ENCODE measurements around the gene SCARF2.

DNA sequence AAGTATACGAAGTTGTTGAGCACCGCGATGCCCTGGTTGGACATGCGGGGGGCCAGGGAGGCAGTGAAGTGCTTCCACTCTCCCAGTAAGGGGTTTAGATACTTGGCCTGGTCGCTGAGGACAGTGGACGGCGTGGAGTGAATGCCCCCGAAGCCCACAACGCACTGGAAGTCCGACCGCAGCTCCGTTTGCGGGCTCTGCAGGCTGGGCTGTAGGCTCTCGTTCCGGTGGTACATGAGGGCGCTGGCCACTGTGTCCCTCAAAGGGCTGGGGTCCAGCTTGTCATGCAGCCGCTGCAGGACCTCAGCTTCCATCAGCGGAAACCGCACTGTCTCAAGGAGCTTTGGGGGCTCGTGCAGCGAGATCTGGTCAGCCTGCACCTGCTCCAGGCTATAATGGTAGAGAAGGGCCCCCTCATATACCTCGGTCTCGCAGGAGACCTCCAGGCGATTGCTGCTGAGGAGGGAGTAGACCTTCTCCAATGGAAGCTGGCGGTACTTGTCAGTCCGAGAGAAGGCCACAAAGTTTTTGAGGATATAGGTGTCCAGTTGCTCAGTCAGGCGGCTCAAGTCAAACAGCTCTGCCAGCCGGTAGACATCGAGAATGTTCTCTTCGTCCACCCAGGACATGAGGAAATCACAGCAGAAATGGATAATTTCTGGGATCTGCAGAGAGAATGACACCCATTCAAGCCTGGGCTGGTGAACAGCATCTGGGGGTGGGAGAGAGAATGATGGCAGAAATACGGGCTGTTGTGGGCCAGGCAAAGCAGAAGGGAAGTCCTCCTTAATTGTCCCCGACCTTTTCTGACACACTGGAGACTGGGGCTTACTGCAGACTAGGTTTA is 27.5 kb upstream of the SCARF2 start:
- TF ChIP-seq, protein P1, sequence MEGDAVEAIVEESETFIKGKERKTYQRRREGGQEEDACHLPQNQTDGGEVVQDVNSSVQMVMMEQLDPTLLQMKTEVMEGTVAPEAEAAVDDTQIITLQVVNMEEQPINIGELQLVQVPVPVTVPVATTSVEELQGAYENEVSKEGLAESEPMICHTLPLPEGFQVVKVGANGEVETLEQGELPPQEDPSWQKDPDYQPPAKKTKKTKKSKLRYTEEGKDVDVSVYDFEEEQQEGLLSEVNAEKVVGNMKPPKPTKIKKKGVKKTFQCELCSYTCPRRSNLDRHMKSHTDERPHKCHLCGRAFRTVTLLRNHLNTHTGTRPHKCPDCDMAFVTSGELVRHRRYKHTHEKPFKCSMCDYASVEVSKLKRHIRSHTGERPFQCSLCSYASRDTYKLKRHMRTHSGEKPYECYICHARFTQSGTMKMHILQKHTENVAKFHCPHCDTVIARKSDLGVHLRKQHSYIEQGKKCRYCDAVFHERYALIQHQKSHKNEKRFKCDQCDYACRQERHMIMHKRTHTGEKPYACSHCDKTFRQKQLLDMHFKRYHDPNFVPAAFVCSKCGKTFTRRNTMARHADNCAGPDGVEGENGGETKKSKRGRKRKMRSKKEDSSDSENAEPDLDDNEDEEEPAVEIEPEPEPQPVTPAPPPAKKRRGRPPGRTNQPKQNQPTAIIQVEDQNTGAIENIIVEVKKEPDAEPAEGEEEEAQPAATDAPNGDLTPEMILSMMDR (IDR thresholded peaks at IDR 0.05) = no peak
- TF ChIP-seq, protein P2, sequence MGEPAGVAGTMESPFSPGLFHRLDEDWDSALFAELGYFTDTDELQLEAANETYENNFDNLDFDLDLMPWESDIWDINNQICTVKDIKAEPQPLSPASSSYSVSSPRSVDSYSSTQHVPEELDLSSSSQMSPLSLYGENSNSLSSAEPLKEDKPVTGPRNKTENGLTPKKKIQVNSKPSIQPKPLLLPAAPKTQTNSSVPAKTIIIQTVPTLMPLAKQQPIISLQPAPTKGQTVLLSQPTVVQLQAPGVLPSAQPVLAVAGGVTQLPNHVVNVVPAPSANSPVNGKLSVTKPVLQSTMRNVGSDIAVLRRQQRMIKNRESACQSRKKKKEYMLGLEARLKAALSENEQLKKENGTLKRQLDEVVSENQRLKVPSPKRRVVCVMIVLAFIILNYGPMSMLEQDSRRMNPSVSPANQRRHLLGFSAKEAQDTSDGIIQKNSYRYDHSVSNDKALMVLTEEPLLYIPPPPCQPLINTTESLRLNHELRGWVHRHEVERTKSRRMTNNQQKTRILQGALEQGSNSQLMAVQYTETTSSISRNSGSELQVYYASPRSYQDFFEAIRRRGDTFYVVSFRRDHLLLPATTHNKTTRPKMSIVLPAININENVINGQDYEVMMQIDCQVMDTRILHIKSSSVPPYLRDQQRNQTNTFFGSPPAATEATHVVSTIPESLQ (CRISPR knock-in tag; IDR thresholded peaks at IDR 0.05) = no peak
- TF ChIP-seq CREB1 (CRISPR knock-in tag; IDR thresholded peaks at IDR 0.05) = no peak
- TF ChIP-seq, protein P3, sequence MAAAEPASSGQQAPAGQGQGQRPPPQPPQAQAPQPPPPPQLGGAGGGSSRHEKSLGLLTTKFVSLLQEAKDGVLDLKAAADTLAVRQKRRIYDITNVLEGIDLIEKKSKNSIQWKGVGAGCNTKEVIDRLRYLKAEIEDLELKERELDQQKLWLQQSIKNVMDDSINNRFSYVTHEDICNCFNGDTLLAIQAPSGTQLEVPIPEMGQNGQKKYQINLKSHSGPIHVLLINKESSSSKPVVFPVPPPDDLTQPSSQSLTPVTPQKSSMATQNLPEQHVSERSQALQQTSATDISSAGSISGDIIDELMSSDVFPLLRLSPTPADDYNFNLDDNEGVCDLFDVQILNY (CRISPR knock-in tag; IDR thresholded peaks at IDR 0.05) = no peak
- no peak for TF ChIP-seq ZNF232 (CRISPR knock-in tag; IDR thresholded peaks at IDR 0.05)
- TF ChIP-seq, protein P4, sequence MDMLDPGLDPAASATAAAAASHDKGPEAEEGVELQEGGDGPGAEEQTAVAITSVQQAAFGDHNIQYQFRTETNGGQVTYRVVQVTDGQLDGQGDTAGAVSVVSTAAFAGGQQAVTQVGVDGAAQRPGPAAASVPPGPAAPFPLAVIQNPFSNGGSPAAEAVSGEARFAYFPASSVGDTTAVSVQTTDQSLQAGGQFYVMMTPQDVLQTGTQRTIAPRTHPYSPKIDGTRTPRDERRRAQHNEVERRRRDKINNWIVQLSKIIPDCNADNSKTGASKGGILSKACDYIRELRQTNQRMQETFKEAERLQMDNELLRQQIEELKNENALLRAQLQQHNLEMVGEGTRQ (CRISPR knock-in tag; IDR thresholded peaks at IDR 0.05) = no peak
- TF ChIP-seq ZNF423 (CRISPR knock-in tag; IDR thresholded peaks at IDR 0.05) = no peak
- no peak for TF ChIP-seq SP1 (CRISPR knock-in tag; conservative IDR thresholded peaks at IDR 0.05)
- TF ChIP-seq, protein P5, sequence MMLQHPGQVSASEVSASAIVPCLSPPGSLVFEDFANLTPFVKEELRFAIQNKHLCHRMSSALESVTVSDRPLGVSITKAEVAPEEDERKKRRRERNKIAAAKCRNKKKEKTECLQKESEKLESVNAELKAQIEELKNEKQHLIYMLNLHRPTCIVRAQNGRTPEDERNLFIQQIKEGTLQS (CRISPR knock-in tag; conservative IDR thresholded peaks at IDR 0.05) = no peak
- TF ChIP-seq ESRRA (CRISPR knock-in tag; IDR thresholded peaks at IDR 0.05; ENCODE audit: borderline replicate concordance) = no peak
- TF ChIP-seq, protein P6, sequence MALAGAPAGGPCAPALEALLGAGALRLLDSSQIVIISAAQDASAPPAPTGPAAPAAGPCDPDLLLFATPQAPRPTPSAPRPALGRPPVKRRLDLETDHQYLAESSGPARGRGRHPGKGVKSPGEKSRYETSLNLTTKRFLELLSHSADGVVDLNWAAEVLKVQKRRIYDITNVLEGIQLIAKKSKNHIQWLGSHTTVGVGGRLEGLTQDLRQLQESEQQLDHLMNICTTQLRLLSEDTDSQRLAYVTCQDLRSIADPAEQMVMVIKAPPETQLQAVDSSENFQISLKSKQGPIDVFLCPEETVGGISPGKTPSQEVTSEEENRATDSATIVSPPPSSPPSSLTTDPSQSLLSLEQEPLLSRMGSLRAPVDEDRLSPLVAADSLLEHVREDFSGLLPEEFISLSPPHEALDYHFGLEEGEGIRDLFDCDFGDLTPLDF (CRISPR knock-in tag; IDR thresholded peaks at IDR 0.05) = no peak
- TF ChIP-seq ZBTB21 (CRISPR knock-in tag; IDR thresholded peaks at IDR 0.05; ENCODE audit: borderline replicate concordance) = no peak
- TF ChIP-seq ZNF138 (CRISPR knock-in tag; conservative IDR thresholded peaks at IDR 0.05) = no peak

Measured in WTC11 (cell line).